DMS153 treated with DMSO at 0.1 percent for 48 hours (cell line): ENCODE results near the gene FLVCR1.
"Not testable (repeated sequence)": the region's sequence is repeated elsewhere in the genome, so short reads cannot be mapped to it uniquely, and the experiment has no call there.

Source experiments
- DNase-seq: peaks from one replicate; lab custom pipeline; 2025; ENCODE audit not compliant: unreplicated experiment; lab: John Stamatoyannopoulos, UW

FLVCR1 gene

DNA sequence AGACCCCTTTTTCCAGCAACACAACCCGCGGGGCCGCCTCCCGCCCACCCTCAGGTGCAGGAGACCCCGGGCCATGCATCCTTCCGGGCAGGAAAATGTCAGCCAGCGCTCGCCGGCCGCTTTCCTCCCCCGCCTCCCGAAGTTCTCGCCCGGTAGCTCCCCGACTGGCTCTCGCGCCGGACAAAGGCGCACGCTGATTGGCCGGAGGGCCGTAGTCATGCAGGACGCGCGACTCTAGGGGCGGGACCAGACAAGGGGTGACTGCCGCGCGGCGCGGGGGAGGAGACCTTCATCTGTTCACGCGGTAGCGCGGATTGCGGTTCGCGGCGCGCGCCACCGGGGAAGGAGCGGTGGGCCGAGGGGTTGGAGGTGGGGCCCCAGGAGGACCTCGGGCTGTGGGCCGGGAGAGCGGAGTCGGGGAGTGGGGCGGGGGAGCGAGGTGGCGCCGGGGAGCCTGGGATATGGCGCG, at the start of gene FLVCR1:
FLVCR1 (plus strand) TSS at position 284 of the 469 bp plus-strand sequence; CDS start at position 462, 178 bp downstream.
- peak; percentile 99 for DNase-seq

DNA sequence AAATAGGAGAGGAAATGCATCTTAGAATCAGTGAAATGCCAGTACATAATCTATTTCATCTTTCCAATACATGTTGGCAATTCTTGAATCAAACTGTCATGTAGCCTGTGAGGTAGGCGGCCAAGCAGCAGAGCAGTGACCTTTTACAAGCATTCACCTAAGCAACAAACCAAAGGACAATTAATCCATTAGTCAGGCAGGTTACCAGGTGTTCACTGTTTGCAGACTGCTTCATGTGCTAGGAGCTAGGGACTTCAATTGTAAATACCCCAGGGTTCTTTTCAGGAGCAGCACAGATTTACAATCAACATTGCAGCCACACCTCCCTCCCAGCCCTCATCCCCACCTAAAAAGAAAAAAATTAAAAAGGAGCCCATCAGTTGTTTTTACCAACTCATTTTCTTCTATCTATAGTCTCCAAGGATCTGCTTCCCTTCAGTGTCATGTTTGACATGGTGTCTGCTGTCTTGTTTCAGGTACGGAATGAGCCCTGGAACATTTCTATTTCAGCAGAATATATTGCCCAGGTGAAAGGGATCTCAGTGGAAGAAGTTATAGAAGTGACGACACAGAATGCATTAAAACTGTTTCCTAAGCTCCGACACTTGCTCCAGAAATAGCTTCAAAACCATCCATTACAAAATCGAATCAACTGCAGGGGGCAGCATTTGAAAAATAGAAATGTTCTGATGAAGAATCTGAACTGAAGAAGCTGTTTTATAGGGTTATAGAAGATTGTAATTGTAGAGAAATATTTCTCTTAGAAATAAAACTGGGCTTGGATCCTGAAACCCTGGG, 43.3 kb upstream of the FLVCR1 start:
- DNase-seq: peak; percentile 97

DNA sequence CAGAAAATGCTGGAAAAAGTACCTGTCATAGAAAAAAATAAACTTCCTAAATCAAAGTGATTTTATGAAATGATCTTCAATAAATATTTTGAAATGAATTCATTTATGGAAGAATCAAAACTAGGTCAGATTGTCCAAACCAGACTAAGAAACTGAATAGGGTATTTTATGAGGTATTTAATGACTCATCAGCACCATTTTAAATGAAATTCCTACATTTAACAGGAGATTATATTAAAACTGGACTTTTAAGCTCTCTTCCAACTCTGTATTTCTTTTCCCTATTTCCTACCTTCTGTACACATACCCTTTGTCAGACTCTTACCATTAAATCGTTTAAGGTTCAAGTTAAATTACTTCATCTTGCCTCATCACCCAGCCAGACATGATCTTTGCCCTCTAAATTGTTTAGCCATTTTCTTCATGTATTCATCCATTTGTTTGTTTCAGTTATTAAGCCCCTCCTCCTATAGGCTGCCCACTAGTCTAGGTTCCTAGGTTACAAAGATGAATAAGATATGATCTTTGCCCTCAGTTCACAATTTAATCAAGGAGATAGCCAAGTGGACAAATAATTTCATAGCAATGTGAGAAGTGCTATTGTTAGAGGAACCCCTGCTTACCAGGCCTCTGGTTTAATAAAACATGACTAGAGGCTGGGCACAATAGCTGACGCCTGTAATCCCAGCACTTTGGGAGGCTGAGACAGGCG, 41.4 kb upstream of the FLVCR1 start:
- no peak for DNase-seq

DNA sequence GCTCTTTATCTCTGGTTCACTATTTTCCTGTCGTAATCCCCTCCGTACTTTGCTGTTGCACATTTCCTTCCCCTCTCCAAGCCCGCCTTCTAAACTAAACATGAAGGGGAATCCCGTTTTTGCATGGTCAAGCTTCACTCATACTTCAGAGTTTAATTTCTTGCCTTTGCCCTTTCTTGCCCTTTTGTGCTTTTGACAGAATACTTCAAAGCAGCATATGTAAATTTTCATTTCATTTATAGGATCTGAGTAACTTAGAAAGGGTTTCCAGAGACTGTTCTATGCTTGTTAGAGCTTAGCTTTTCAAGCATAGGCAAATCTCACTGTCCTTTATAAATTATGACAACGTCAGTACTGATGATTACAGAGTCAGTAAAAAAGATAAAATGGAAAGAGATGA, 38.3 kb upstream of the FLVCR1 start:
- DNase-seq: no peak

DNA sequence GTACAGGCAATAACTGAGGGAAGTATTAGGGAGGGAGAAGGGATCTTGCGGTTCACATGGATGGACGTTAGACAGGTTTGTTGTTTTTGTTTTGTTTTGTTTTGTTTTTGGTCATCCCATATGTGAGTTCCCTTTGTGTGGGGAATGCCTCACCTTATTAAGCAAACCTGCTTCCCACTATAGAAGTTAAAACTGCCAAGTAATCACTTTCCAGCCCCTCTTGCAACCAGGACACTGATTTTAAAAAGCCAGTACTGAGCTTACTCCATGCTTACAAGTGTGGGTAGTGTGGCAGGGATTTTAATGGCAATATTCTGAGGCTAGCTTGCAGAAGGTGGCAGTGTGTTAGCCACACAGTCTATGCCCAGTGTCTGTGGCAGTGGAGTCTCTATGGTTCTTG, 37.1 kb upstream of the FLVCR1 start:
- no peak for DNase-seq

DNA sequence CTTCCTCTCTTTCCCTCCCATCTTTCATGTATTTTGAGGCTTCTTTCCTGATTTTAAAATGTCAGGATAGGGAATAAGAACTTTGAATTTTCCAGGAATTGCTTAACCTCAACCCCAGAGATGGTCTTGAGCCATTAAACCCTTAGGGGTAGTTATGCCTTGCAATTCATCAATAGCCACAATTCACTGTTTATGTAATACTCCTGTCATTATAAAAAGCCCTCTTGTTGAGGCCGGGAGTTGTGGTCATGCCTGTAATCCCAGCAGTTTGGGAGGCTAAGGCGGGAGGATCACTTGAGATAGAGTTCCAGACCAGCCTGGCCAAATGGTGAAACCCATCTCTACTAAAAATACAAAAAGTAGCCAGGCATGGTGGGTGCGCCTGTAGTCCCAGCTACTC, 35.1 kb upstream of the FLVCR1 start:
- no peak for DNase-seq

DNA sequence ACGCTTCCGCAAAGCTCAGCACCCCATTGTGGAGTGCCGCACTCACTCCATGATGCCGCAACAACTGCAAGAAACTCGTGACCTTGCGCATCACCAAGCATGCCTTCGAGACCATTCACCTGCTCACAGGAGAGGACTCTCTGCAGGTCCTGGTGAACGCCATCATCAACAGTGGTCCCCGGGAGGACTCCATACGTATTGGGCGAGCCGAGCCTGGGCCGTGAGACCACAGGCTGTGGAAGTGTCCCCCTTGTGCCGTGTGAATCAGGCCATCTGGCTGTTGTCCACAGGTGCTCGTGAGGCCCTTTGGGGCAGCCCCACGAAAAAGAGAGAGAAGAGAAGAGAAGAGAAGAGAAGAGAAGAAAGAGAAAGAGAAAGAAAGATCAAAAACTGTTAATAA, 33.9 kb upstream of the FLVCR1 start:
- DNase-seq: no peak

DNA sequence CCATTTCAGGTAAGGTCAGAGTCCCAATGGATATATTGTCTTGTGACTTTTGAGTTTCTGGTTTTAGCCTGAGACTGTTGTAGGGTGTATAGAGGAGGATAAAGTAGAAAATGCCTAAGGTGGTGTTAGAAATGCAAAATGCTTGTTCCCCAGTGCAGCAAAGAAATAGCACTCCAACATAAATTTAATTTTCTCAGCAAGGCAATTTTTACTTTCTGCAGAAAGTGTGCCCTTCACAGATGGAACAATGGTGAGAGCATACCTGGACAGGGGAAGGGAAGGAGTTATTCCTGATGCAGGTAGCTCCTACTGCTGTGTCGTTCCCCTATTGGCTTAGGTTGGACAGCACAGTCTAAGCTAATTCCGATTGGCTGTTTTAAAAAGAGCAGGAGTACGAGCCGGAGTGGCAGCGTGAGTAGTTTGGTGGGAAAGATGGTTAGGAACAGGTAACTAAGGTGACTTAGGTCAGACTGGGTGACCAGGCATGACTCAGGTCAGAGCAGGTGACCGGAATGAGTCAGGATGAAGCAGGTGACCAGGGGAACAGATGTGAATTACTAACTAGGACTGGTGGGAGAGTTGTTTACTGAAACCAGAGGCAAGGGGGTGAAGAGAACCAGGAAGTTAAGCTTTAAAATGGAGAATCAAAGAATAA, 32.1 kb upstream of the FLVCR1 start:
- no peak for DNase-seq

DNA sequence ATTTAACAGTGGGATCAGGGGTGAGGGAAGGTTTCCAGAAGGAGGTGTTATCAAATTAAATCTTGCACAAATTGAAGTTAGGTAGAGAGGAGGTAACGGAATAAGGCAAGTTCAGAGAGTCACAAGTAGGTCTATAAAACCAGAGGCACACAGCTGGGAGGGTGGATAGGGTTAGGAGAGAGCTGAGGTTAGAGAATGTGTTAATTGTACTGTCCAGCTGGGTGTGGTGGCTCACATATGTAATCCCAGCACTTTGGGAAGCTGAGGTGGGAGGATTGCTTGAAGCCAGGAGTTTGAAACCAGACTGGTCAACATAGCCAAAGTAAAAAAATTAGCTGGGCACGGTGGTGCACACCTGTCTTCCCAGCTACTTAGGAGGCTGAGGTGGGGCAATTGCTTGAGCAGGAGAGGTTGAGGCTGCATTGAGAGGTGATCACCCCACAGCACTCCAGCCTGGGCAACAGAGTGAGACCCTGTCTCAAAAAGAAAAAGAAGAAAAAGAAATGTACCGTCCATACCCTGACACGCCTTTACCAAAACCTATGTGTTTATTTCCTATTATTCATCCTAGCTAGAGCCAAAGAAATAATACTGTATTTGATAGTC, 30.8 kb upstream of the FLVCR1 start:
- no peak for DNase-seq

DNA sequence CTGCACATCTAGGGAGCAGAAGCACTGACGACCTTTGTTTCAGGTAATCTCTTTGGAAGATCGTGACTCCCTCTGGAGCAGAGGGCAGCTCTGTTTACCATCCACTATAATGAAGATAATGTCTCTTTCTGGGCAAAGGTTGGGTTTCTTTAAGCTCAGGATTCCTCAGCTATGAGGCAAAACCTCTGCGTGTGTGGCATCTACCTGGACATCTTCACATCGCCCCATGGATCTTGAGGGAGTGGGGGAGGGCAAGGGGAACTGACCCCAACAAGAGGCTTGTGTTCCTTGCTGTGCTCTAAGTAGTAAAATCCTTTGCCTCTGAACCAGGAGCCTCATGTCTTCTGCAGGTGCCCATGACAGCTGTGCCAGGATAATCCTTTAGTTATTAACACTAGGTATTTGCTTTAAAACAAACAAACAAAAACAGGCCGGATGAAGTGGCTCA, 30.2 kb upstream of the FLVCR1 start:
- no peak for DNase-seq

DNA sequence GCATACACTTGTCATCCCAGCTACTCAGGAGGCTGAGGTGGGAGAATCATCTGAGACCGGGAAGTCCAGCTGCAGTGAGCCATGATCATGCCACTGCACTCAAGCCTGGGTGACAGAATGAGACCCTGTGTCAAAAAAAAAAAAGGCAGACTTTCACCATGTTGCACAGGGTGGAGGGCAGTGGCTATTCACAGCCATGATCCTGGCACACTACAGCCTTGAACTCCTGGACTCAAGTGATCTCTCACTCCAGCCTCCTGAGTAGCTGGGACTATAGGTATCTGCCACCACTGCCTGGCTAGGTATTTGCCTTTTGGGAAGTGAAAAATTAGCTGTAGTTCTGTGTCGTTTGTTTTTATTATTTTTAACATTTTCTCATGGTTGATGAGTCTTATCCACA, 29.7 kb upstream of the FLVCR1 start:
- DNase-seq: no peak

DNA sequence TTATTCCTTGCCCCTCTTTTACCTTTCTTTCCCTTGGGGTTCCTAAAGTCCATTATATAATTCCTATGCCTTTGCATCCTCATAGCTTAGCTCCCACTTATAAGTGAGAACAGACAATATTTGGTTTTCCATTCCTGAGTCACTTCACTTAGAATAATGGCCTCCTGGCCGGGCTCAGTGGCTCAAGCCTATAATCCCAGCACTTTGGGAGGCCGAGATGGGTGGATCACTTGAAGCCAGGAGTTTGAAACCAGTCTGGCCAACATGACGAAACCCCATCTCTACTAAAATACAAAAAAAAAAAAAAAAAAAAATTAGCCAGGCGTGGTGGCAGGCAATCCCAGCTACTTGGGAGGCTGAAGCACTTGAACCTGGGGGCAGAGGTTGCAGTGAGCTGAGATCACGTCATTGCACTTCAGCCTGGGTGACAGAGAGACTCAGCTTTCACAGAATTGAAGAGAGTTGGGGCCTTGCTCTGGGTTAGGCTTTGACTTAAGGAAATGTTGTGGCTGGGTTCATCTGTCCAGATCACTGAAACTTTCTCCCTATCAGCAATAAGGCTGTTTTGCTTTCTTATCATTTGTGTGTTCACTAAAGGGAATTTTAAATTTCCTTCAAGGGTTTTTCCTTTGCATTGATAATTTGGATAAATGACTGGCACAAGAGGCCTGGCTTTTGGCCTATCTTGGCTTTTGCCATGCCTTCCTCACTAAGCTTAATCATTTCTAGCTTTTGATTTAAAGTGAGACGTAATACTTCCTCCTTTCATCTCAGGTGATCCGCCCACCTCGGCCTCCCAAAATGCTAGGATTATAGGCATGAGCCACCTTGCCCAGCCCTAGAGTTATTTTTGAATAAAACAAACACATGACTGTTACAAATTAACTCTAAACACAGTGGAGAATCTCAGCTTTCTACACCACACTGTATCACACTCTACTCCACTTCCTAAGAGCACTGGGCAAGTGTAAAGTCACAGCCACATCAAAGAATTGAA, 24.6 kb upstream of the FLVCR1 start:
- not testable (repeated sequence) for DNase-seq

DNA sequence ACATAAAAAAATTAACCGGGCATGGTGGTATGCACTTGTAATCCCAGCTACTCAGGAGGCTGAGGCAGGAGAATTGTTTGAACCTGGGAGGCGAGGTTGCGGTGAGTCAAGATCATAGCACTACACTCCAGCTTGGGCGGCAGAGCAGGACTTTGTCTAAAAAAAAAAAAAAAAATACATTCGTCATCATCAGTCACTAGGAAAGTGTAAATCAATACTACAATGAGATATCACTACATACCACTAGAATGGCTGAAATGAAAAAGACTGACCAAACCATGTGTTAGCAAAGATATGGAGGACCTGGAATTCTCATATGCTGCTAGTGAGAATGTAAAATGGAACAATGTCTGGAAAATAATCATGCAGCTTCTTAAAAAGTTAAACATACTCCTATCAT, 19.9 kb upstream of the FLVCR1 start:
- DNase-seq: no peak

DNA sequence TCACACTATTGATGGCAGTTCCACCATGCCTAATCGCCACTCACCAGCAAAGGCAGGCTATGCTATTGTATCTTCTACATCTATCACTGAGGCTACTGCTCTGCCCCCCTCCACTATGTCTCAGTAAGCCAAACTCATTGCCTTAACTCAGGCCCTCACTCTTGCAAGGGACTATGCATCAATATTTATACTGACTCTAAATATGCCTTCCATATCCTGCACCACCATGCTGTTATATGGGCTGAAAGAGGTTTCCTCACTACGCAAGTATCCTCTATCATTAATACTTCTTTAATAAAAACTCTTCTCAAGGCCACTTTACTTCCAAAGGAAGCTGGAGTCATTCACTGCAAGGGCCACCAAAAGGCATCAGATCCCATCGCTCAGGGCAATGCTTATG, 13.6 kb upstream of the FLVCR1 start:
- not testable (repeated sequence) for DNase-seq

DNA sequence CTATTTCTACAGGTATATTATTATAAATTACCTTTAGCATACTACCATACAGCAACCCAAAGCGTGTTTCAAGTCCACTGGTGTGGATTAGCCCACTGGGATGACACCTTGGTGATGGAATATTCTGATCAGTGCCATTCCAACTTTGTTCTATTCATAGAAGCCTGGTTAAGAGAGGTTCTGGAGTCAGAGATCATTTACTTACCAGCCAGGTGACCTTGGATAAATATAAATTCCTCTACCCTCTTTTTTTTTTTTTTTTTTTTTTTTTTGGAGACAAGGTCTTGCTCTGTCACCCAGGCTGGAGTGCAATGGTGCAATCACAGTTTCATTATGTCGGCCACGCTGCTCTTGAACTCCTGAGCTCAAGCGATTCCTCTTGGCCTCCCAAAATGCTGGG, 10.5 kb upstream of the FLVCR1 start, which contains the start of gene SPATA45:
SPATA45 (minus strand) TSS at position 101 of the 400 bp plus-strand sequence. CDS start 11,500 bp downstream, outside the sequence.
- no peak for DNase-seq

DNA sequence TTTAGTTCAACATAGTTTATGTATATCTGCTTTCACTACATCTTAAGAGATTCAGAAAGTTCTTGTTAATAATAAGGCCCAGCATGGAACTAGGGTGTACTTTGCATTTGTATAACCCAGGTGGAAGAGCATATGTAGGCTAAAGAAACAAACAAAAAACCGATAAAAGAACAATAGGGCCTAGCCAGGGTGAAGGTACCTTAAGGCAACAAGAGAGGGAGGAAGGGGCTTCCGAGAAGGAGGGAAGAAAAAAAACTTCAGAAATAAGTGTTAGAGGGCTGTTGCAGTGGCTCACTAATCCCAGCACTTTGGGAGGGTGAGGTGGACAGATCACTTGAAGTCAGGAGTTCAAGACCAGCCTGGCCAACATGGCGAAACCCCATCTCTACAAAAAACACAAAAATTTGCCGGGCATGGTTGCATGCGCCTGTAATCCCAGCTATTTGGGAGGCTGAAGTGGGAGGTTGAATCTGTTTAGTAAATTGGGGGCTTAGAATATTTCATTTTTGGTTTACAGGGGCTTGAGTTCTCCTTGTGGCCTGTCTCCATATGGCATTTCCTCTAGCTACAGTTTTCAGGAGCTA, 5.9 kb upstream of the FLVCR1 start:
- no peak for DNase-seq

DNA sequence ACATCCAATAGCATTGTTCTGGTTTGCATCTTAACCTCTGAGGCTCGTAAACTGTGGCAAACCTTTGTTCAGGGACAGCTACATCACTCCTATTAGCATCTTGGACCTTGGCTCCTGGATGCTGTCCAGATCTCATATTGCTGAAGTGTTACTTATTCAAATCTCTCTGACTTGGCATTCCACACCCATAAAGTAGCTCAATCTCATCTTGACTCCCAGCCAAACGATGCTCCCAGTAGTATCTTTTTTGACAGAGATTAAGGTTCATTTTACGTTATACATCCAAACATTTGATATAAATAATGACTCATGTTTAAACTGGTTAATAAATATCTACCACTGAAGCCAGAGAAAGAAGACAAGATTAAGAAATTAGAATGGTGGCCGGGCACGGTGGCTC, 4.4 kb upstream of the FLVCR1 start:
- no peak for DNase-seq

DNA sequence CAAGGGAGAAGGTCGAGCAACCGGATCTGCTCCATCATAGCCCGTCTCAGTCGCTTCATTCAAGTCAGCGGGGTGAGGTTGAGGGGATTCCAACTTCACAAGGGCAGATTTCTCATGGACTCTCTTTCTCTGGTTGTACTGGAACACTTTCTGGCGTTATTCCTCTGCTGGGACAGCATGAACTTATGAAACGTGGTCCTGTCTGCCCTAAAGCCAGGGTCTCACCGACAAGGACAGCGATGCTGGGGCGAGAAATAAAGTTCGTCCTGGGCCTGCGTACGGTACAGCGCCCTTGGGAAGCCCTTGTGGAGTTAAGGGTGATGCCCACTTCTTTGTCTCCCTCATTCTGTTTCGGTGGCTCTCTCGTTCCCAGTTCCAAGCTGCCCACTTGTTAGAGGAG, 1.3 kb upstream of the FLVCR1 start:
- DNase-seq: no peak

DNA sequence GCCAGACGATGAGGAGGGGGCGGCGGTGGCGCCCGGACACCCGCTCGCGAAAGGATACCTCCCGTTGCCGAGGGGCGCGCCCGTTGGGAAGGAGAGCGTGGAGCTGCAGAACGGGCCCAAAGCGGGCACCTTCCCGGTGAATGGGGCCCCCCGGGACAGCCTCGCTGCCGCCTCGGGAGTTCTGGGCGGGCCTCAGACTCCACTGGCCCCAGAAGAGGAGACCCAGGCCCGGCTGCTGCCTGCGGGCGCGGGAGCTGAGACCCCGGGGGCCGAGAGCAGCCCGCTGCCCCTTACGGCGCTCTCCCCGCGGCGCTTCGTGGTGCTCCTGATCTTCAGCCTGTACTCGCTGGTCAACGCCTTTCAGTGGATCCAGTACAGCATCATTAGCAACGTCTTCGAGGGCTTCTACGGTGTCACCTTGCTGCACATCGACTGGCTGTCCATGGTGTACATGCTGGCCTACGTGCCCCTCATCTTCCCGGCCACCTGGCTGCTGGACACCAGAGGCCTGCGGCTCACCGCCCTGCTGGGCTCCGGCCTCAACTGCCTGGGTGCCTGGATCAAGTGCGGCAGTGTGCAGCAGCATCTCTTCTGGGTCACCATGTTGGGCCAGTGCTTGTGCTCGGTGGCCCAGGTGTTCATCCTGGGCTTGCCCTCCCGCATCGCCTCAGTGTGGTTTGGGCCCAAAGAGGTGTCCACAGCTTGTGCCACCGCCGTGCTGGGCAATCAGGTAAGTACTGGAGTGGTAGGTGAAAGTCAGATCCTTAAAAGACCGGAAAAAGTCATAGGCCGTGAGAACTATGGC, 588 bp downstream of the FLVCR1 start:
- DNase-seq: no peak
